GM12873 (cell line): ENCODE data around the gene CD180.

Experiments used
- CTCF ChIP-seq: IDR thresholded peaks from 2 replicates; pipeline ENCODE4 v1.5.1; 2012; ENCODE audit warnings: low read depth, mild to moderate bottlenecking, moderate library complexity, low read length, control low read depth; ENCODE audit not compliant: insufficient read depth; ENCODE audit errors: missing control alignments

The CD180 gene

GRCh38 chr5:67209141-67209771, 12.7 kb upstream of the CD180 start:
- peak; percentile 75 for TF ChIP-seq CTCF

GRCh38 chr5:67208403-67208802, 11.8 kb upstream of the CD180 start:
- TF ChIP-seq CTCF, result no peak

- no peak for TF ChIP-seq CTCF
Measured at GRCh38 chr5:67206929-67207328, 10.3 kb upstream of the CD180 start.

- no peak for TF ChIP-seq CTCF
Measured at GRCh38 chr5:67206461-67206860, 9.9 kb upstream of the CD180 start.

- TF ChIP-seq CTCF, result no peak
Measured at GRCh38 chr5:67205981-67206380, 9.4 kb upstream of the CD180 start.

- TF ChIP-seq CTCF, result no peak
Measured at GRCh38 chr5:67204821-67205220, 8.2 kb upstream of the CD180 start.

GRCh38 chr5:67203701-67204074, 7.1 kb upstream of the CD180 start:
- TF ChIP-seq CTCF, result no peak
